BE2C (cell line): ENCODE measurements around the gene IWS1.

Source experiments
- DNase-seq: peaks from one replicate; pipeline ENCODE4 v3.0.0-alpha.2; 2020
- H3K27me3 ChIP-seq: fragments of 250-450 bp; sonication (Bioruptor Pico); 2 replicates; pipeline ENCODE4 v1.5.1; 2020; ENCODE audit warnings: mild to moderate bottlenecking
- H3K36me3 ChIP-seq: fragments of 250-450 bp; sonication (Bioruptor Pico); 2 replicates; pipeline ENCODE4 v1.5.1; 2020; ENCODE audit warnings: mild to moderate bottlenecking
- H3K4me1 ChIP-seq: fragments of 250-450 bp; sonication (Bioruptor Pico); 2 replicates; pipeline ENCODE4 v1.5.1; 2020
- H3K4me3 ChIP-seq: 2 replicates; pipeline ENCODE4 v1.5.1; 2011; ENCODE audit warnings: low read depth, low read length
- H3K9me3 ChIP-seq: fragments of 250-450 bp; sonication (Bioruptor Pico); 2 replicates; pipeline ENCODE4 v1.5.1; 2020
- TF ChIP-seq, protein P1 (sequence below): IDR thresholded peaks from 2 replicates; pipeline ENCODE4 v1.5.1; 2012; ENCODE audit warnings: mild to moderate bottlenecking, low read depth, low read length

The IWS1 gene

DNA sequence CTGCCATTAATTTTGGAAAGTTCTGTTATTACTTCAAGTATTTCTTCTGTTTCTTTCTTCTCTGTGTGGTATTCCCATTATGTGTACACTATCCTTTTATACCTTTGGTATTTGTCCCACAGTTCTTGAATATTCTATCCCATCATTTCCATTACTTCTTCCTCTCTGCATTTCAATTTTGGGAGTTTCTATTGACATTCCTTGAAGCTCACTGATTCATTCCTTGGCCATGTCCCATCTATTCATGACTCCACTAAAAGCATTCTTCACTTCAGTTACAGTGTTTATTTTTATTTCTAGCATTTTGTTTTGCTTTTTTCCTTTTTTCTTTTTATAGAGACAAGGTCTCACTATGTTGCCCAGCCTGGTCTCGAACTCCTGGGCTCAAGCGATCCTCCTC lies 77.8 kb downstream of the IWS1 start:
- H3K27me3 ChIP-seq = no peaks in the 10 kb centered on the region
- no peaks in the 10 kb centered on the region for H3K36me3 ChIP-seq
- TF ChIP-seq, protein P1, sequence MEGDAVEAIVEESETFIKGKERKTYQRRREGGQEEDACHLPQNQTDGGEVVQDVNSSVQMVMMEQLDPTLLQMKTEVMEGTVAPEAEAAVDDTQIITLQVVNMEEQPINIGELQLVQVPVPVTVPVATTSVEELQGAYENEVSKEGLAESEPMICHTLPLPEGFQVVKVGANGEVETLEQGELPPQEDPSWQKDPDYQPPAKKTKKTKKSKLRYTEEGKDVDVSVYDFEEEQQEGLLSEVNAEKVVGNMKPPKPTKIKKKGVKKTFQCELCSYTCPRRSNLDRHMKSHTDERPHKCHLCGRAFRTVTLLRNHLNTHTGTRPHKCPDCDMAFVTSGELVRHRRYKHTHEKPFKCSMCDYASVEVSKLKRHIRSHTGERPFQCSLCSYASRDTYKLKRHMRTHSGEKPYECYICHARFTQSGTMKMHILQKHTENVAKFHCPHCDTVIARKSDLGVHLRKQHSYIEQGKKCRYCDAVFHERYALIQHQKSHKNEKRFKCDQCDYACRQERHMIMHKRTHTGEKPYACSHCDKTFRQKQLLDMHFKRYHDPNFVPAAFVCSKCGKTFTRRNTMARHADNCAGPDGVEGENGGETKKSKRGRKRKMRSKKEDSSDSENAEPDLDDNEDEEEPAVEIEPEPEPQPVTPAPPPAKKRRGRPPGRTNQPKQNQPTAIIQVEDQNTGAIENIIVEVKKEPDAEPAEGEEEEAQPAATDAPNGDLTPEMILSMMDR = no peak
- no peak for DNase-seq
- no peaks in the 10 kb centered on the region for H3K4me1 ChIP-seq
- H3K4me3 ChIP-seq = no peak overlapping the region
- no peaks in the 10 kb centered on the region for H3K9me3 ChIP-seq

DNA sequence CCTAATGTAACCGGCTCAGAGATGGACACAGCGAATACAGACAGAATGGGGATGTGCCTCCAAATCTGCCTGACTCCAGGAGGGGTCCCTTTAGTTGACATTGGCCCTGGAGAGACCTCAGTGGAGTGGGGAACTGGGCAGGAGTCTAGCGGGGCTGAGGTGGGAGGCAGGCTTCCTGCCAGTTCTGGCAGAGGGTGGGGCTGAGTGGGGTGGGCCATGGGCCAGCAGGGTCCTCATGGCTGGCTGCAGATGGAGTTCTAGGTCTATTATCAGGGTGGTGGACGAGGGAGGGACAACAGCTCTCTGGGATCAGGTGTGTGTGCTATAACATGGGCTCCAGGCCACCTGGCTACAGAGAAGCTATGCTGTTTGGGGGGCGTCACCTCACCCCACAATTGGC lies 86.9 kb downstream of the IWS1 start:
- H3K36me3 ChIP-seq = no peaks in the 10 kb centered on the region
- H3K4me3 ChIP-seq = no peak overlapping the region
- DNase-seq = no peak
- no peaks in the 10 kb centered on the region for H3K27me3 ChIP-seq
- H3K4me1 ChIP-seq = no peaks in the 10 kb centered on the region
- no peaks in the 10 kb centered on the region for H3K9me3 ChIP-seq
- TF ChIP-seq, protein P1 = no peak

DNA sequence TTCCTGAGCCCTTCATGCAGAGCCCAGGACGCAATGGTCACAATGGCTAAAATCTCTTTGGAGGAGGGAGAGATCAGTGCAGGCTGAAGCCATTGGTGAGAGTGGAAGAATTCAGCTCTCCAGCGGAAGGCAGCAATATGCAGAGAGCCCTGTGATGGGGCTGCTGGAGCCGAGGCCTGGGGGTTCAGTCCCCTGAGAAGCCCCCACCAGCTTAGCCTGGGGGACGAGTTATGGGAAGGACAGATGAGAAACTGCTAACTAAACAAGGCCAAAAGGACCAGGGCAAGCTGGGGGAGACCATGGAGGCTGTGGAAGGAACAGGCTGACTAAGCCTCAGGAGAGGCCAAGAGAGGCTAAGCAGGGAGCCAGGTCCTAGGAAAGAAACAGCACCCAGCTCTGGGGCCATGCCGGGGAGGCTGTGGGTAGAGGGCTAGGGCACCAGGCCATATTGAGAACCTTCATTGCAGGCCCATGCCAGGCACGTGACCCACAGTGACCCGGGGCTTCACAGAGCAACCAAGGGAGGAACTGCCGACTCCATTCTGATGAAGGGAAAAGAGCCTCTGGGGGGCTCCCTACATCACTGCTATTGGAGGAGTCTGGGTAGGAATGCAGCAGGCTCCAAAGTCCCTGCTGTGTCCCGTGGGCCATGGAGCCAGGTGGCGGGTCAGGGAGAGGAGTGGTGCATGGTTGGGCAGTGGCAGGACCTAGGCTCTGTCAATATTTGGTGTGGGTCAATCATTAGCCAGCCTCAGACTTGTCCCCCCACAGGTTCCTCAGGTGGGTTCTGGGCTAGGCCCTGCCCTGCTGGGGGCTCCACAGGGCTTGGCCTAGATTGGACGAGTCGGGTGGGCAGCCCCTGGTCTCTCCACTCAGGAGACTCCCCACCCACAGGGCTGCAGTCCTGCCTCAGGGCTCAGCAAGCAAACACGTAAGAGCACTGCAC lies 88.2 kb downstream of the IWS1 start:
- DNase-seq = no peak
- Histone ChIP-seq H3K27me3 (no peaks in the 10 kb centered on the region), H3K4me3 (no peak overlapping the region), H3K36me3 (no peaks in the 10 kb centered on the region), H3K4me1 (no peaks in the 10 kb centered on the region), H3K9me3 (no peaks in the 10 kb centered on the region)
- TF ChIP-seq, protein P1 = no peak

DNA sequence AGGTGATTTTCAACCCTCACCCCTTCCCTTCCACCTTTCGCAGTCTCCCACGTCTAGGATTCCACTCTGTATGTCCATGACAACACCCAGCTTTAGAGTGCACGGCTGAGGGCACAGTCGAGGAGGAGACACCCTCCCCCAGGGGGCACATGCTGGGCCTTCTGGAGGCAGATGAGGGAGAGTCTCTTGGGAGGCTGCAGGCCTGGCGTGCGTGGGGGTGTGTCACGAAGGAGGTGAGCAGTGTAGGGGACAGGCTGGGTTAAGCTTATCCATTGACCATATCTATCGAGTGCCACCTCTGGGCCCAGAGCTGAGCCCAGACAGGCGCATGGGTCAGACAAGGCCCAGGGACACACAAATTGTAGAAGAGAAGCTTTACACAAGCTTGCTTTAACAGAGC lies 89.2 kb downstream of the IWS1 start:
- TF ChIP-seq, protein P1 = no peak
- Histone ChIP-seq H3K36me3 (no peaks in the 10 kb centered on the region), H3K27me3 (no peaks in the 10 kb centered on the region), H3K9me3 (no peaks in the 10 kb centered on the region), H3K4me1 (no peaks in the 10 kb centered on the region), H3K4me3 (no peak overlapping the region)
- DNase-seq = no peak

DNA sequence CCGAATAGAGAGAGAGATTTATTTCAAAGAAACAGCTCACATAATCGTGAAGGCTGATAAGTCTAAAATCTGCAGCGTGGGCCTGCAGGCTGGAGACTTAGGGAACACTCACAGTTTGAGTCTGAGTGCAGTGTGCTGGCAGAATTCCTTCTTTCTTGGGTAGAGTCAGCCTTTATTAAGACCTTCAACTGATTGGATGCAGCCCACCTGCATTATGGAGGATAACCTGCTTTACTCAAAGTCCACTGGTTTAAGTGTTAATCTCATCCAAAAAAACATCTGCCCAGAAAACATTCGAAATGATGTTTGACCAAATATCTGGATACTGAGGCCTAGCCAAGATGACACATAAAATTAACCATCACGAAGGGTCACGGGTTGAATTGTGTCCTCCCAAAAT lies 91.8 kb downstream of the IWS1 start:
- H3K27me3 ChIP-seq = no peaks in the 10 kb centered on the region
- no peak for DNase-seq
- H3K36me3 ChIP-seq = no peaks in the 10 kb centered on the region
- TF ChIP-seq, protein P1 = no peak
- H3K9me3 ChIP-seq = no peaks in the 10 kb centered on the region
- H3K4me1 ChIP-seq = no peaks in the 10 kb centered on the region
- H3K4me3 ChIP-seq = no peak overlapping the region

DNA sequence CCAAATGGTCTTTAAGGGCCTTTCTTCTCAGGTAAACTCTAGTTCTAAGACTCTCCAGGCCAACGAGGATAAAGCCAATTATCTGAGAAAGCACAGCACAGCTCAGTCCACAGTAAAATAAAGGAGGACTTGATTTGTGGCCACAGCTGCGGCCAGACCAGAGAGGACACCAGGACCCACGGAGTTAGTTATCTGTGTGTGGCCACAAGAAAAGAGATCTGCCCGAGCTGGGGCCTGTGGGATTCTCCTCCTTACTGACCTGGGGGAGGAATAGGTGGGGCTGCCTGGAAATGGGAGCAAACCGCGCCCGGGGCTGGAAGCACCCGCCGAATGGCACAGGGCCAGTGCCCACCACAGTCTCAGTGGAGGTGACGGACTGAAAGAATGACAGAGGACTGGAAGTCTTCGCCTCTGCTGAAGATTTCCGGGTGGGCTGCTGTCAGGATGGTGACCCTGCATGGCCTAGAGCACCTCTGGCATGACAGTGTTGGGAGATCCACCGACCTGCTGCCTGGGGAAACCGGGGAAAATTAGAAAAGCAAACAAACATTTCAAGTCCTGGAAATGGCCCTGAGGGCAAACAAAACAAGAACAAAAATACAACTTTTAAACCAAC lies 94.8 kb downstream of the IWS1 start:
- H3K4me3 ChIP-seq = no peak overlapping the region
- no peaks in the 10 kb centered on the region for H3K9me3 ChIP-seq
- H3K36me3 ChIP-seq = no peaks in the 10 kb centered on the region
- no peaks in the 10 kb centered on the region for H3K27me3 ChIP-seq
- TF ChIP-seq, protein P1 = no peak
- H3K4me1 ChIP-seq = no peaks in the 10 kb centered on the region
- DNase-seq = no peak
